ENCODE data around the gene HINT2. TPM values are rescaled to one million over a fixed set of nuclear protein-coding genes. Genes with fewer than 3 reads are reported as not detected.

The HINT2 gene
- 70.2 to 119 TPM (median 98.2 TPM) in 5 replicates for total RNA-seq (2022; extraction: Qiagen RNA extraction; ENCODE audit: low read depth)

DNA sequence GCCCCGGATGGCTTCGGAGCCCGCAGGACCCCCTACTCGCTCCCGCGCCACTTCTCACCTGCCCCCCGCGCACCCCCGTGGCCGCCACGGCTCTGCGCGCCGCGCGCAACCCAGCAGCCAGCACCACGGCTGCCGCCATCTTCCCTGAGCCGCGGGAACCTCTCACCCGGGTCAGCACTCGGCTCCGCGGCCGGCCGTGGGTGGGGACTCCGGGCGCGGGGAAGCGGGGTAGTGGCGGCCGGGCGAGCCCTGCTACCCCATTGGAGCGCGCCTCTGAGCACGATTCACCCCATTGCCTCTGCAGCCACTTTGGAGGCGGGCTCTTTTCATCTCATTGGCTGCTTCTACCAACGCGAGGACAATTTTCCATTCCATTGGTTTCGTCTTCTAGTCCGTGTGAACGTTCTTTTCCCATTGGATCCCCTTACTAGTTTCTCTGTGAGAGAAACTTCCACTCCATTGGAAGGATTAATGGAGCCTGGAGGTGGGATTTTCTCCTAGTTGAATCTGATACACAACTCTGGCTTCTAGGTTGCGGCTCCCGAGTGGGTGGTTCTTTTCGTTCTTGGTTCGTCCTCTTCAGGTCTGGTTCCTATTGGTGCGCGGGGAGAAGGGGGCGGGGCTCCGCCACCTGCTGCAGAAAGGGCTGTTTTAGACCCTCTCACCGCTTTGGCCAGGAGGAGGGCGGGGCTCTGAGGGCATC lies at the start of gene HINT2:
Gene HINT2, minus strand, starts transcription at position 202 of the 703 bp plus-strand sequence. Its CDS starts 63 bp downstream, at position 139.

DNA sequence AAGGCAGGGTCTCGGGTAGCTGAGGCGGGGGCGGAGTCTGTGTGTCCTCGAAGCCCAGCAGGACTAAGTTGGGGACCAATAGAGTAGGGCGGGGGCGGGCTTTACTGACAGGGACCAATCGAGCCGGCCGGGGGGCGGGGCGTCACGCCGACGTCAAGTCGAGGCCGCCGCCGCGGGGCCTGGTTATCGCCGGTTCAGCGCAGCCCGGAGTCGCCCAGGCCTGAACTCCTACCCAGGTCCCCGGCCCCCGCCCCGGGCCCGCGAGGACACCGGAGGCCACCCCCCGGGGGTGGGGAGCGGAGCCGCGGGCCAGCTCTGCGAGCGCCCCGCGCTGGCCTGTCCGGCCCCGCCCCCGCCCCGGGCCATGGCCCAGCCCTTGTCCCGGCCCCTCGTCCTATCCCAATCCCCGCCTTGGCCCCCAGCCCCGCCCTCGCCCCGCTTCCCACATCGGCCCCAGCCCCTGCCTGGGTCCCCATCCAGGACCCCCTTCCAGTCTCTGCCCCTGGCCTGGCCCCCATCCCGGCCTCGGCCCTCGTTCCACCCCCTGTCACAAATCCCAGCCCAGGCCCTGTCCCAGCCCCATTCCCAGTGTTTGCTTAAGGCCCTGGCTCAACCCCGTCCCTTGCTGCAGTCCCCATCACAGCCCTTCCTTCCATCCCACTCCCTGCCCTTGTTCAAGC lies 14.4 kb upstream of the HINT2 start, which contains the start of gene TMEM8B:
Gene TMEM8B, plus strand, starts transcription at position 145 of the 680 bp plus-strand sequence. Its CDS starts 220 bp downstream, at position 365.

DNA sequence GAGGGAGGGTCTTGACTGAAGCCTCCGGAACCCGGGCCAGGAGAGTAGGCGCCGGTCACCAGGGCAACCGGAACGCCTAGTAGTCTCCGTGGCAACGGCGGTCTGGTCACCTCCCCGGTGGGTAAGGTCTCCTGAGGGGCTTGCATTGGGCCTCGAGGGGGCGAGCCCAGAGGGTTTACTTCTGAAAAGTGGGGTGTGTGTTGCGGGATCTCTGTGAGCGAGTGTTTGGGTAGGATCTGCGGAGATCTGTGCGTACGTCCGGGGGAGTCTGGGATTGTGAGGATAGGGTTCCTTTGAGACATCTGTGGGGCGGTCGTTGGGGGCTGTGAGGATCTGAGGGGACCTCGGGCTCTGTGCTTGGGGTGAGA lies 13.9 kb upstream of the HINT2 start, which contains the start of gene FAM221B:
Gene FAM221B, minus strand, starts transcription at position 17 of the 368 bp plus-strand sequence. CDS start 2,571 bp downstream, outside the sequence.

DNA sequence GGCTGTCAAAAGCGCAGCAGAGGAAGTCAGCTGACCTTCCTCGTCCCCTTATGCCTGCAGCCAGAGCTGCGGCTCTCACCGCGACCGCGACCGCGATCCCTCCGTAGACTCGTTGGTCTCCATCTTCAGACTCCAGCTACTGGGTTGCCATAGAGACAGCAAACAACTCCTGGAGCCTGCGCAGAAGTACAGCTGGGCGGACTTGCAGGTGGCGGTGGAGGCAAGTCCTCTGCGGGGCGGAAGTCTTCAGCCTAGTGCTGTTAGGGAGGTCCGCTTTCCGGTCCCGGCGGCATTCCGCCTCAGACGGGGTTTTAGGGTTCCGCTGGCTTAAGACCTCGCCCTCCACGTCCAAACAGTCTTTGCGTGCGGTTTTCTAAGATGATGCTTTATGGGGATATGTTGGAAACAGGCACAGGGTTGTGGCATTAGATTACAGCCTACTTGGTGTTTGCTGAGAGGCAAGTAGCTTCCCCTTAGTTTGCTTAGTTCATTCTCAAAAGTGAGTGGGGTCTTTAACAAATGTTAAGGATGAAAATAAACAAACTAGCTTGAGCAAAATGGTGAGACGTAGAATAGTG lies 2.7 kb downstream of the HINT2 start, which contains the start of gene SPAG8:
Gene SPAG8, minus strand, starts transcription at position 238 of the 578 bp plus-strand sequence. Its CDS starts 115 bp downstream, at position 123.

DNA sequence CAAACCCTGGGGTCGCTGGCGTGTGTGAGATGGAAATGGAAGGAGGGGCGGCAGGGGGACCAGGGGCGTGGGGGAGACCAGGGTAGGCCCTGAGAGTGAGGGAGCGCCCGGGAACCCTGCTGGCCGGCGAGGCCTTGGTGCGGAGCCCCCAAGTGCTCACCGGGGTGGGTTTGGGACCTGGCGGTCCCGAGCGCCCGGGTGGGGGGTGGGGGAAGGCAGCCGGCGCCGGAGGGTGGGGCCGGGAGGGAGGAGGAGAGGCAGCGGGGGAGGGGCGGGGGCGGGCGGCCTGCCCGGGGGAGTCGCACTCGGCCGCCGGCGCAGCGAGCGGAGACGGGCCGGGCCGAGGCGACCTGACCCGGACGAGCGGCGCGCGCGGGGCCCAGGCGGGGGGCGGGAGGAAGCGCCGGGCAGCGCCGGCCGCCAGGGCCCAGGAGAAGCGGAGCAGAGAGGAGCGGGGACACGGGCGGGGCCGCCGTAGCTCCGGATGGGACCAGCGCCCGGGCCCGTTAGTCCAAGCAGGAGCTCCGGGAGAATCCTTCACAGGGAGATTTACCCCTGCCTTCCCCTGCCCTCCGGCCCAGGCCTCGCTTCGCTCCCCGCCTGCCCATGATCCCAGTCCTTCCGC lies 23.4 kb downstream of the HINT2 start, which contains the start of gene NPR2:
Gene NPR2, plus strand, starts transcription at position 295 of the 625 bp plus-strand sequence. CDS start 818 bp downstream, outside the sequence.

Other genes starting within 250 kb of the HINT2 start
- 18.3 to 28.1 TPM (median 22.9 TPM) in 5 replicates for gene TESK1, start 209.8 kb downstream of the HINT2 start, total RNA-seq (2022; extraction: Qiagen RNA extraction; ENCODE audit: low read depth)
- gene CD72, start 196.6 kb downstream of the HINT2 start, total RNA-seq (2022; extraction: Qiagen RNA extraction; ENCODE audit: low read depth) = 0.25 to 0.30 TPM (median 0.30 TPM) in 3 of 5 replicates, not detected in the others
- not detected in 5 replicates for gene SIT1, start 164.1 kb downstream of the HINT2 start, total RNA-seq (2022; extraction: Qiagen RNA extraction; ENCODE audit: low read depth)
- 8.3 to 13.4 TPM (median 12.5 TPM) in 3 of 5 replicates, not detected in the others for gene RMRP, start 157.0 kb downstream of the HINT2 start, total RNA-seq (2022; extraction: Qiagen RNA extraction; ENCODE audit: low read depth)
- gene CCDC107, start 156.8 kb downstream of the HINT2 start, total RNA-seq (2022; extraction: Qiagen RNA extraction; ENCODE audit: low read depth) = 20.4 to 28.0 TPM (median 23.9 TPM) in 5 replicates
- gene ARHGEF39, start 149.8 kb downstream of the HINT2 start, total RNA-seq (2022; extraction: Qiagen RNA extraction; ENCODE audit: low read depth) = 12.8 to 19.8 TPM (median 17.1 TPM) in 5 replicates
- 4.1 to 7.3 TPM (median 4.6 TPM) in 5 replicates for gene CA9, start 141.1 kb downstream of the HINT2 start, total RNA-seq (2022; extraction: Qiagen RNA extraction; ENCODE audit: low read depth)
- gene TPM2, start 125.1 kb downstream of the HINT2 start, total RNA-seq (2022; extraction: Qiagen RNA extraction; ENCODE audit: low read depth) = 613 to 691 TPM (median 662 TPM) in 5 replicates
- gene TLN1, start 82.8 kb downstream of the HINT2 start, total RNA-seq (2022; extraction: Qiagen RNA extraction; ENCODE audit: low read depth) = 113 to 128 TPM (median 115 TPM) in 5 replicates
- gene CREB3, start 82.4 kb downstream of the HINT2 start, total RNA-seq (2022; extraction: Qiagen RNA extraction; ENCODE audit: low read depth) = 55.7 to 63.8 TPM (median 58.4 TPM) in 5 replicates
- gene GBA2, start 65.8 kb downstream of the HINT2 start, total RNA-seq (2022; extraction: Qiagen RNA extraction; ENCODE audit: low read depth) = 23.1 to 31.3 TPM (median 30.0 TPM) in 5 replicates
- gene RGP1, start 65.8 kb downstream of the HINT2 start, total RNA-seq (2022; extraction: Qiagen RNA extraction; ENCODE audit: low read depth) = 11.2 to 15.6 TPM (median 14.7 TPM) in 5 replicates
- gene MSMP, start 60.8 kb downstream of the HINT2 start, total RNA-seq (2022; extraction: Qiagen RNA extraction; ENCODE audit: low read depth) = 0.29 to 0.82 TPM (median 0.31 TPM) in 3 of 5 replicates, not detected in the others
- gene NPR2, start 23.5 kb downstream of the HINT2 start, total RNA-seq (2022; extraction: Qiagen RNA extraction; ENCODE audit: low read depth) = 4.4 to 6.3 TPM (median 5.8 TPM) in 5 replicates
- gene SPAG8, start 2.8 kb downstream of the HINT2 start, total RNA-seq (2022; extraction: Qiagen RNA extraction; ENCODE audit: low read depth) = 0.26 to 0.47 TPM (median 0.41 TPM) in 5 replicates
- not detected in 5 replicates for gene FAM221B, start 13.7 kb upstream of the HINT2 start, total RNA-seq (2022; extraction: Qiagen RNA extraction; ENCODE audit: low read depth)
- gene TMEM8B, start 14.2 kb upstream of the HINT2 start, total RNA-seq (2022; extraction: Qiagen RNA extraction; ENCODE audit: low read depth) = 2.1 to 4.7 TPM (median 3.0 TPM) in 5 replicates
- not detected in 5 replicates for gene OR13J1, start 55.4 kb upstream of the HINT2 start, total RNA-seq (2022; extraction: Qiagen RNA extraction; ENCODE audit: low read depth)
- gene HRCT1, start 91.2 kb upstream of the HINT2 start, total RNA-seq (2022; extraction: Qiagen RNA extraction; ENCODE audit: low read depth) = 0.28 to 0.48 TPM (median 0.30 TPM) in 3 of 5 replicates, not detected in the others
- gene SPAAR, start 94.4 kb upstream of the HINT2 start, total RNA-seq (2022; extraction: Qiagen RNA extraction; ENCODE audit: low read depth) = not detected in 5 replicates
- not detected in 5 replicates for gene OR2S2, start 143.1 kb upstream of the HINT2 start, total RNA-seq (2022; extraction: Qiagen RNA extraction; ENCODE audit: low read depth)
- 3.9 to 6.1 TPM (median 6.0 TPM) in 5 replicates for gene RECK, start 221.9 kb upstream of the HINT2 start, total RNA-seq (2022; extraction: Qiagen RNA extraction; ENCODE audit: low read depth)